ENCODE data around the gene ANKRD35.
"Not testable (repeated sequence)": the region's sequence is repeated elsewhere in the genome, so short reads cannot be mapped to it uniquely, and the experiment has no call there.

ANKRD35 gene, protein sequence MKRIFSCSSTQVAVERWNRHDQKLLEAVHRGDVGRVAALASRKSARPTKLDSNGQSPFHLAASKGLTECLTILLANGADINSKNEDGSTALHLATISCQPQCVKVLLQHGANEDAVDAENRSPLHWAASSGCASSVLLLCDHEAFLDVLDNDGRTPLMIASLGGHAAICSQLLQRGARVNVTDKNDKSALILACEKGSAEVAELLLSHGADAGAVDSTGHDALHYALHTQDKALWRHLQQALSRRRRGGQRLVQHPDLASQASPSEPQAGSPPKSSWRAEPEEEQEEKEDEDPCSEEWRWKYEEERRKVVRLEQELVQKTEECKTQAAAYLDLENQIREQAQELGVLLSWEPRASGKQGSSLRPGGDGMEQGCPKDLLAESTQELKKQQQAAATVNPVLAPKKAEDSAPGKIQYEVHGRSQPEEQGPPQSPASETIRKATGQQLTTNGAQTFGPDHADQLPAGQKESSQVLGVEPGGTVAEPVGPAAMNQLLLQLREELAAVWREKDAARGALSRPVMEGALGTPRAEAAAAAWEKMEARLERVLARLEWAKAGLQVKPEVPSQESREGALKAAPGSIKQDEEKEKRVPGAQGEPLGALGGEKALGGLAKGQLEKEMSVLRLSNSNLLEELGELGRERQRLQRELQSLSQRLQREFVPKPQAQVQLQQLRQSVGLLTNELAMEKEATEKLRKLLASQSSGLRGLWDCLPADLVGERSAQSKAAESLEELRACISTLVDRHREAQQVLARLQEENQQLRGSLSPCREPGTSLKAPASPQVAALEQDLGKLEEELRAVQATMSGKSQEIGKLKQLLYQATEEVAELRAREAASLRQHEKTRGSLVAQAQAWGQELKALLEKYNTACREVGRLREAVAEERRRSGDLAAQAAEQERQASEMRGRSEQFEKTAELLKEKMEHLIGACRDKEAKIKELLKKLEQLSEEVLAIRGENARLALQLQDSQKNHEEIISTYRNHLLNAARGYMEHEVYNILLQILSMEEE

DNA sequence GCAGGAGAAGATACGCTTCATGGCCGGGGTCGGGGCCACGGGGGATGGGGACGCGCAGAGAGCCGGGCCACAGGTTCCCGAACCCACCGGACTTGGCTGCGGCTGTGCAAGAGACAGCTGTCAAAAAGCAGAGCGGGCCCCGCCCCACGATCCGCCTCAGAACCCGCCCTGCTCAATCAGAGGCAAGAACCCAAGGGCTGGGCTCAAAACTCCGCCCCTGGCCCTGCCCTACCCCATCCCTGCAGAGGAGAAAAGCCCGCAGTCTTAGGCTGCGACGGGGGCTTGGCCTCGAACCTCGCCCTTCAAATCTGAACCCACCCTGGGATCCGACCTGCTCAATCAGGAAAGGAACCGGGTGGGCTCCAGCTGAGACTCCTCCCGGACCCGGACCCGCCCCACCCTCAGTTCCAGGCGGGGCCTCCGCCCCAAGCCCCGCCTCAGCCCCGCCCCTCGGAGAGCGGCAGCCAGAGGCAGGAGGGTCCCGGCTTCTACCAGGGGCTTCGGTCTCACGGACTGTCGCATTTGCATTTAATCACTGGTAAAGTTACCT lies at the start of gene ANKRD35:
ANKRD35 (minus strand) TSS at position 129 of the 550 bp plus-strand sequence; CDS start at position 21, 108 bp downstream.
- Histone ChIP-seq H3F3A (ENCODE audit: control insufficient read depth, insufficient read depth) (no peaks in the 10 kb centered on the region), H3K4me1 (ENCODE audit: control insufficient read depth, low read length) (peaks cover 6% of the 10 kb centered on the region; the same call in 1 of the 2 replicates), H3K9me2 (replicated peaks; ENCODE audit: control insufficient read depth, low read length) (no peaks in the 10 kb centered on the region), H3K4me2 (ENCODE audit: low read length) (peak within 1 kb of the TSS; percentile 62), H4K20me1 (ENCODE audit: control insufficient read depth, insufficient read depth, low read depth, low read length) (no peaks in the 10 kb centered on the region), H3K79me2 (ENCODE audit: control insufficient read depth, low read length) (no peaks in the 10 kb centered on the region), H3K36me3 (ENCODE audit: control insufficient read depth, low read length) (no peaks in the 10 kb centered on the region), H3K27ac (ENCODE audit: low read depth, low read length) (no peak within 1 kb of the TSS), H3K4me3 (ENCODE audit: low read length) (peak within 1 kb of the TSS; percentile 77), H3K27me3 (ENCODE audit: control insufficient read depth, low read length) (peaks cover 30% of the 10 kb centered on the region), H3K9me3 (ENCODE audit: control insufficient read depth, insufficient read depth, low read length) (no peaks in the 10 kb centered on the region)
- TF ChIP-seq, protein P1, sequence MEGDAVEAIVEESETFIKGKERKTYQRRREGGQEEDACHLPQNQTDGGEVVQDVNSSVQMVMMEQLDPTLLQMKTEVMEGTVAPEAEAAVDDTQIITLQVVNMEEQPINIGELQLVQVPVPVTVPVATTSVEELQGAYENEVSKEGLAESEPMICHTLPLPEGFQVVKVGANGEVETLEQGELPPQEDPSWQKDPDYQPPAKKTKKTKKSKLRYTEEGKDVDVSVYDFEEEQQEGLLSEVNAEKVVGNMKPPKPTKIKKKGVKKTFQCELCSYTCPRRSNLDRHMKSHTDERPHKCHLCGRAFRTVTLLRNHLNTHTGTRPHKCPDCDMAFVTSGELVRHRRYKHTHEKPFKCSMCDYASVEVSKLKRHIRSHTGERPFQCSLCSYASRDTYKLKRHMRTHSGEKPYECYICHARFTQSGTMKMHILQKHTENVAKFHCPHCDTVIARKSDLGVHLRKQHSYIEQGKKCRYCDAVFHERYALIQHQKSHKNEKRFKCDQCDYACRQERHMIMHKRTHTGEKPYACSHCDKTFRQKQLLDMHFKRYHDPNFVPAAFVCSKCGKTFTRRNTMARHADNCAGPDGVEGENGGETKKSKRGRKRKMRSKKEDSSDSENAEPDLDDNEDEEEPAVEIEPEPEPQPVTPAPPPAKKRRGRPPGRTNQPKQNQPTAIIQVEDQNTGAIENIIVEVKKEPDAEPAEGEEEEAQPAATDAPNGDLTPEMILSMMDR (IDR thresholded peaks at IDR 0.05; ENCODE audit: low read depth, low read length, poor library complexity, severe bottlenecking): no peak
- TF ChIP-seq EZH2phosphoT487 (IDR thresholded peaks at IDR 0.05; ENCODE audit: borderline replicate concordance, low read length): no peak

DNA sequence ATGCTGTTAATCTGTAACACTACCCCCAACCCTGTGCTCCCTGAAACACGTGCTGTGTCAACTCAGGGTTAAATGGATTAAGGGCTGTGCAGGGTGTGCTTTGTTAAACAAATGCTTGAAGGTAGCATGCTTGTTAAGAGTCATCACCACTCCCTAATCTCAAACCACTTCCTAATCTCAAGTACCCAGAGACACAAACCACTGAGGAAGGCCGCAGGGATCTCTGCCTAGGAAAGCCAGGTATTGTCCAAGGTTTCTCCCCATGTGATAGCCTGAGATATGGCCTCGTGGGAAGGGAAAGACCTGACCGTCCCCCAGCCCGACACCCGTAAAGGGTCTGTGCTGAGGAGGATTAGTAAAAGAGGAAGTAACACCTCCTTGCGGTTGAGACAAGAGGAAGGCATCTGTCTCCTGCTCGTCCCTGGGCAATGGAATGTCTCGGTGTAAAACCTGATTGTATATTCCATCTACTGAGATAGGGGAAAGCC lies 46.9 kb upstream of the ANKRD35 start:
- not testable (repeated sequence) for H3K9me2 ChIP-seq (replicated peaks; ENCODE audit: control insufficient read depth, low read length); H4K20me1 ChIP-seq (ENCODE audit: control insufficient read depth, insufficient read depth, low read depth, low read length); H3K27me3 ChIP-seq (ENCODE audit: control insufficient read depth, low read length); H3K9me3 ChIP-seq (ENCODE audit: control insufficient read depth, insufficient read depth, low read length)
- peak overlapping the region; percentile 59 for H3K4me3 ChIP-seq (ENCODE audit: low read length)
- peaks cover 11% of the 10 kb centered on the region for H3K79me2 ChIP-seq (ENCODE audit: control insufficient read depth, low read length)
- H3K4me1 ChIP-seq (ENCODE audit: control insufficient read depth, low read length): peaks cover 33% of the 10 kb centered on the region
- H3F3A ChIP-seq (ENCODE audit: control insufficient read depth, insufficient read depth): peaks cover 42% of the 10 kb centered on the region
- H3K36me3 ChIP-seq (ENCODE audit: control insufficient read depth, low read length): peaks cover 29% of the 10 kb centered on the region
- H3K27ac ChIP-seq (ENCODE audit: low read depth, low read length): peak overlapping the region; percentile 69
- H3K4me2 ChIP-seq (ENCODE audit: low read length): peak overlapping the region; percentile 64

DNA sequence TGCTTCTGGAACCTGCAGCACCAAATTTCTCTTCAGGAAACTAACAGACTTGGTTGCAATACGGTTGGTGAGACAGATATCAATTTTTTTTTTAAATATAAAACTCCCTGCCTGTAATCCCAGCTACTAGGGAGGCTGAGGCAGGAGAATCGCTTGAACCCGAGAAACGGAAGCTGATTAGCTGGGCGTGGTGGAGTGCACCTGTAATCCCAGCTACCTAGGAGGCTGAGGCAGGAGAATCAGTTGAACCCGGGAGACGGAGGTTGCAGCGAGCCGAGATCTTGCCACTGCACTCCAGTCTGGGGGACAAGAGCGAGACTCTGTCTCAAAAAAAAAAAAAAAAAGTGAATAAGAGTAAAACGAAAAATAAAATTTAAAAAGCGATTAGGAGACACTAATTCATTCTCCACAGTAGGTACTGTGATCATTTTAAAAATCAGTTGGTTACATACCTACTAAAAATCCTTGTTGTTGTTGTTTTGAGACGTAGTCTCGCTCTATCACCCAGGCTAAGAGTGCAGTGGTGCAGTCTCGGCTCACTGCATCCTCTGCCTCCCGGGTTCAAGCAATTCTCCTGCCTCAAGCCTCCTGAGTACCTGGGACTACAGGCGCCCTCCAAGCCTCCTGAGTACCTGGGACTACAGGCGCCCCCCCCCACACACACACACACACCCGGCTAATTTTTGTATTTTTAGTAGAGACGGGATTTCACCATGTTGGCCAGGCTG lies 42.4 kb upstream of the ANKRD35 start:
- no peak for TF ChIP-seq EZH2phosphoT487 (IDR thresholded peaks at IDR 0.05; ENCODE audit: borderline replicate concordance, low read length)
- TF ChIP-seq, protein P1 (IDR thresholded peaks at IDR 0.05; ENCODE audit: low read depth, low read length, poor library complexity, severe bottlenecking): no peak
- H3K9me3 ChIP-seq (ENCODE audit: control insufficient read depth, insufficient read depth, low read length): no peaks in the 10 kb centered on the region
- peaks cover 30% of the 10 kb centered on the region for H3K4me1 ChIP-seq (ENCODE audit: control insufficient read depth, low read length)
- peak overlapping the region; percentile 83 for H3K4me2 ChIP-seq (ENCODE audit: low read length)
- H3K27me3 ChIP-seq (ENCODE audit: control insufficient read depth, low read length): no peaks in the 10 kb centered on the region
- H3K4me3 ChIP-seq (ENCODE audit: low read length): peak overlapping the region; percentile 87
- no peaks in the 10 kb centered on the region for H3K9me2 ChIP-seq (replicated peaks; ENCODE audit: control insufficient read depth, low read length)
- peaks cover 33% of the 10 kb centered on the region for H3F3A ChIP-seq (ENCODE audit: control insufficient read depth, insufficient read depth)
- peaks cover 8% of the 10 kb centered on the region; the same call in 1 of the 2 replicates for H4K20me1 ChIP-seq (ENCODE audit: control insufficient read depth, insufficient read depth, low read depth, low read length)
- peak overlapping the region; percentile 86 for H3K27ac ChIP-seq (ENCODE audit: low read depth, low read length)
- H3K36me3 ChIP-seq (ENCODE audit: control insufficient read depth, low read length): peaks cover 33% of the 10 kb centered on the region
- peaks cover 29% of the 10 kb centered on the region for H3K79me2 ChIP-seq (ENCODE audit: control insufficient read depth, low read length)
